A673 (cell line): Measurements from ENCODE around the gene CCDC43. TPM values are rescaled to one million over a fixed set of nuclear protein-coding genes. Genes with fewer than 3 reads are reported as not detected.

Experiments used
- BruUV-seq: library from RNA; stranded (reverse); fragments of 400-500 nt; replicated peaks from 2 replicates; lab custom pipeline; 2021; lab: Mats Ljungman, UMichigan
- CTCF ChIA-PET: fragments of 300-600 bp; sonication (Branson Sonifier 250); formaldehyde crosslinking; loops from one replicate; lab custom pipeline; 2022; ENCODE audit warnings: antibody characterized with exemption; lab: Charles Lee
- POLR2A ChIA-PET: fragments of 300-600 bp; sonication (Branson Sonifier 250); formaldehyde crosslinking; loops from one replicate; lab custom pipeline; 2022; ENCODE audit warnings: antibody characterized with exemption; ENCODE audit not compliant: low non-redundant PET; lab: Charles Lee
- DNase-seq: peaks from one replicate; pipeline ENCODE4 v3.0.0-alpha.2; 2015; ENCODE audit warnings: low spot score
- H3K27ac ChIP-seq: fragments of 200-600 bp; sonication (generic); 2 replicates; pipeline ENCODE4 v1.5.1; 2016; ENCODE audit warnings: mixed run types, low read depth, mild to moderate bottlenecking, mixed read lengths, antibody characterized with exemption, low read length; ENCODE audit not compliant: poor library complexity, severe bottlenecking
- H3K27me3 ChIP-seq: fragments of 200-600 bp; sonication (generic); replicated peaks from 2 replicates; pipeline ENCODE4 v1.6.1; 2017; ENCODE audit warnings: mixed run types, low read depth, mild to moderate bottlenecking, mixed read lengths, antibody characterized with exemption, low read length; ENCODE audit not compliant: insufficient read depth, poor library complexity
- H3K36me3 ChIP-seq: fragments of 200-600 bp; sonication (generic); 2 replicates; pipeline ENCODE4 v1.6.1; 2016; ENCODE audit warnings: mixed run types, mild to moderate bottlenecking, mixed read lengths, antibody characterized with exemption, low read length; ENCODE audit not compliant: insufficient read depth, poor library complexity, severe bottlenecking
- H3K4me1 ChIP-seq: fragments of 200-600 bp; sonication (generic); 2 replicates; pipeline ENCODE4 v1.6.1; 2017; ENCODE audit warnings: mixed run types, mild to moderate bottlenecking, mixed read lengths, antibody characterized with exemption, low read length; ENCODE audit not compliant: insufficient read depth, poor library complexity, severe bottlenecking
- H3K4me3 ChIP-seq: fragments of 200-600 bp; sonication (generic); 2 replicates; pipeline ENCODE4 v1.5.1; 2016; ENCODE audit warnings: low read depth, mixed run types, mild to moderate bottlenecking, mixed read lengths, low read length; ENCODE audit not compliant: poor library complexity, severe bottlenecking
- H3K9me3 ChIP-seq: fragments of 200-600 bp; sonication (generic); 2 replicates; pipeline ENCODE4 v1.6.1; 2016; ENCODE audit warnings: mixed run types, low read depth, mild to moderate bottlenecking, mixed read lengths, antibody characterized with exemption, low read length; ENCODE audit not compliant: poor library complexity, severe bottlenecking
- EZH2 ChIP-seq: fragments of 200-600 bp; sonication (generic); IDR thresholded peaks from 2 replicates; pipeline ENCODE4 v1.6.1; 2017; ENCODE audit warnings: borderline replicate concordance, low read depth, mild to moderate bottlenecking, mixed read lengths, antibody characterized with exemption, low read length; ENCODE audit not compliant: poor library complexity, severe bottlenecking
- intact Hi-C: fragments of 100-400 bp; cut with micrococcal nuclease; formaldehyde crosslinking; loops from one replicate; pipeline ENCODE4 v1.10.0; 2022; ENCODE audit not compliant: unreplicated experiment
- total RNA-seq: library from RNA; stranded (reverse); gene quantifications from 2 replicates; pipeline ENCODE4 v1.2.3, GENCODE V29; 2021
- TF ChIP-seq, protein P1 (sequence below): fragments of 300-800, 200-600 bp; sonication (generic); conservative IDR thresholded peaks from 2 replicates; pipeline ENCODE4 v1.5.1; 2017; ENCODE audit warnings: low read depth, mild to moderate bottlenecking, antibody characterized with exemption, low read length, moderate library complexity, mixed read lengths

Gene CCDC43
- total RNA-seq, 1 experiment from 2014 or later, result 20.3 TPM

DNA sequence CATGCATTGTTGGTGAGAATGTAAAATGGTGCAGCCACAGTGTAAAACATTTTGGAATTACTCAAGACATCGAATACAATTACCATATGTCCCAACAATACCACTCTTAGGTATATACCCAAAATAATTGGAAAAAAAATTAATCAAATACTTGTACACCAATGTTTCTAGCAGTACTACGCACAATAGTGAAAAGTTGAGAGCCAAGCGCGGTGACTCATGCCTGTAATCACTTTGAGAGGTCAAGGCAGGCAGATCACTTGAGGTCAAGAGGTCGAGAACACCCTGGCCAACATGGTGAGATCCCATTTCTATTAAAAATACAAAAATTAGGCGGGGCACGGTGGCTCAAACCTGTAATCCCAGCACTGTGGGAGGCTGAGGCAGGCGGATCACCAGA is 36.8 kb downstream of the CCDC43 start:
- no peaks in the 10 kb centered on the region for H3K4me1 ChIP-seq
- TF ChIP-seq EZH2, result no peak
- TF ChIP-seq, protein P1, sequence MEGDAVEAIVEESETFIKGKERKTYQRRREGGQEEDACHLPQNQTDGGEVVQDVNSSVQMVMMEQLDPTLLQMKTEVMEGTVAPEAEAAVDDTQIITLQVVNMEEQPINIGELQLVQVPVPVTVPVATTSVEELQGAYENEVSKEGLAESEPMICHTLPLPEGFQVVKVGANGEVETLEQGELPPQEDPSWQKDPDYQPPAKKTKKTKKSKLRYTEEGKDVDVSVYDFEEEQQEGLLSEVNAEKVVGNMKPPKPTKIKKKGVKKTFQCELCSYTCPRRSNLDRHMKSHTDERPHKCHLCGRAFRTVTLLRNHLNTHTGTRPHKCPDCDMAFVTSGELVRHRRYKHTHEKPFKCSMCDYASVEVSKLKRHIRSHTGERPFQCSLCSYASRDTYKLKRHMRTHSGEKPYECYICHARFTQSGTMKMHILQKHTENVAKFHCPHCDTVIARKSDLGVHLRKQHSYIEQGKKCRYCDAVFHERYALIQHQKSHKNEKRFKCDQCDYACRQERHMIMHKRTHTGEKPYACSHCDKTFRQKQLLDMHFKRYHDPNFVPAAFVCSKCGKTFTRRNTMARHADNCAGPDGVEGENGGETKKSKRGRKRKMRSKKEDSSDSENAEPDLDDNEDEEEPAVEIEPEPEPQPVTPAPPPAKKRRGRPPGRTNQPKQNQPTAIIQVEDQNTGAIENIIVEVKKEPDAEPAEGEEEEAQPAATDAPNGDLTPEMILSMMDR, result no peak
- POLR2A ChIA-PET, result no interaction called here
- no peak for DNase-seq
- H3K27ac ChIP-seq, result no peak overlapping the region
- peaks cover 3% of the 10 kb centered on the region for H3K27me3 ChIP-seq
- no TSS peak for BruUV-seq
- no peak overlapping the region for H3K4me3 ChIP-seq
- CTCF ChIA-PET, result no interaction called here
- intact Hi-C loops, result no loop called here
- H3K36me3 ChIP-seq, result no peaks in the 10 kb centered on the region
- no peaks in the 10 kb centered on the region for H3K9me3 ChIP-seq

DNA sequence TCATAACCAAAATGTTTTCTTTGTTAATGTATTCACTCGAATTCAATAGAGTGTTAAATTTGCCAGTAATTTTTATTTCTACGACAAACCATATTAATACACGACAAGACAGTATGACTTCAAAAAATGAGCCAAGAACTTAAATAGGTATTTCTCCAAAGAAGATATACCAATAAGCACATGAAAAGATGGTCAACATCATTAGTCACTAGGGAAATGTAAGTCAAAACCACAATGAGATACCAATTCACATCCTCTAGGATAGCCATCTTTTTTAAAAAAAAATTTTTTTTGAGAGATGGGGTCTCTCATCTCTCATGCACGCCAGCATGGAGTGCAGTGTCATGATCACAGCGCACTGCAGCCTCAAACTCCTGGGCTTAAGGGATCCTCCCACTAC is 38.3 kb downstream of the CCDC43 start:
- DNase-seq, result no peak
- TF ChIP-seq, protein P1, result no peak
- TF ChIP-seq EZH2, result no peak
- Histone ChIP-seq H3K4me1 (no peaks in the 10 kb centered on the region), H3K27me3 (peaks cover 3% of the 10 kb centered on the region), H3K4me3 (no peak overlapping the region), H3K27ac (no peak overlapping the region), H3K36me3 (no peaks in the 10 kb centered on the region), H3K9me3 (no peaks in the 10 kb centered on the region)
- POLR2A ChIA-PET, result no interaction called here
- intact Hi-C loops, result no loop called here
- no TSS peak for BruUV-seq
- CTCF ChIA-PET, result no interaction called here

DNA sequence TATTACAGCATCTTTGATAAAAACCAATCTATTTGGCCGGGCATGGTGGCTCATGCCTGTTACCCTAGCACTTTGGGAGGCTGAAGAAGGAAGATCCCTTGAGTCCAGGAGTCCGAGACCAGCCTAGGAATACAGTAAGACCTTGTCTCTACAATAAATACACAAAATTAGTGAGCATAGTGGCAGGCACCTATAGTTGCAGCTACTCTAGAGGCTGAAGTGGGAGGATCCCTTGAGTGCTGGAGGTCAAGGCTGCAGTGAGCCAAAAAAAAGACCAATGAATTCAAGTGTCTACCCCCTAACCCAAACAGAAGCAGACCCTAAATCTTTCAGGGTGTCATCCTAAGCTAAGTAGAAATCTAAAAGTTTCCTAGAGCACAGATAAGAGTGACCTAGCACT is 40.6 kb downstream of the CCDC43 start:
- BruUV-seq, result no TSS peak

More for the DNA sequence above, 40.6 kb downstream of the CCDC43 start:
- CTCF ChIA-PET, result no interaction called here
- Histone ChIP-seq H3K4me3 (no peak overlapping the region), H3K36me3 (no peaks in the 10 kb centered on the region), H3K9me3 (no peaks in the 10 kb centered on the region), H3K4me1 (no peaks in the 10 kb centered on the region), H3K27me3 (no peaks in the 10 kb centered on the region), H3K27ac (no peak overlapping the region)
- DNase-seq, result no peak
- POLR2A ChIA-PET, result no interaction called here
- intact Hi-C loops, result no loop called here
- TF ChIP-seq, protein P1, result no peak
- no peak for TF ChIP-seq EZH2
